Stimulated activated CD4-positive, alpha-beta T cell treated with anti-CD3 and anti-CD28 coated beads, Interleukin-4, amount 100 ng/mL, for 48 hours (primary cell): ENCODE measurements around the gene ZNF598.

ENCODE experiments used
- DNase-seq, 2 donors: peaks; one replicate each; pipeline ENCODE4 v3.0.0-alpha.2; 2020; ENCODE audit warnings: low read depth in 2 of 2

Gene ZNF598

GRCh38 chr16:2009791-2010510, at the start of gene ZNF598:
TSS of gene ZNF598 (minus strand) at chr16:2009821.
- DNase-seq, result peak; percentile 72 to 73

DNA sequence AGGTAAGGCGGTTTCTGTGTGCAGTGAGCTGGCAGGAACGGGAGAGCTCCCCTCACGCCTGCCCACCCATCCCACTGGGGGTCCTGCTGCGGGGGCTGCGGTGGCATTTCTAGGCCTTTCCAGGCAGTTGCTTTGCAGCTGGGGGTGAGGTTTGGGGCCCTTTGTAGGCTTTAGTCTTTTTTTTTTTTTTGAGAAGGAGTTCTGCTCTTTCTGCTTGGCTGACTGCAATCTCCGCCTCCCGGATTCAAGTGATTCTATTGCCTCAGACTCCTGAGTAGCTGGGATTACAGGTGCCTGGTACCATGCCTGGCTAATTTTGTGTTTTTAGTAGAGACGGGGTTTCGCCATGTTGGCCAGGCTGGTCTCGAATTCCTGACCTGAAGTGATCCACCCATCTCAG, 49.3 kb upstream of the ZNF598 start:
- DNase-seq, result no peak

DNA sequence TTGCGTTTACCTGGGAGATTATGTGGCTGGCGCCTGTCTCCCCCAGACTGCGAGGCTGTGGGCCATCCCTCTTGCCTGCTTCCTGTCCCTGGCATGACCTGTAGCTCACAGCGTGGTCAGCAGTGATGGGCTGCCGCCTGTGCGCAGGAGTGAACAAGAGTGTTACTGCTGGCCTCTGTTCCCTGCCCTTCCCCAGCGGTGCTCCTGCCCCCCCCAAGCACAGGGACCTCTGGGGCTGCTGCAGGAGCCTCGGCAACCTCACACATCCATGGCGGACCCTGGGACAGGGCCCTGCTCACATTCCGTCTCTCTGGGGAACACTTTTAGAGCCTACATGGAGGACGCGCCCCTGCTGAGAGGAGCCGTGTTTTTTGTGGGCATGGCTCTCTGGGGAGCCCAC, 48.8 kb upstream of the ZNF598 start:
- no peak for DNase-seq

DNA sequence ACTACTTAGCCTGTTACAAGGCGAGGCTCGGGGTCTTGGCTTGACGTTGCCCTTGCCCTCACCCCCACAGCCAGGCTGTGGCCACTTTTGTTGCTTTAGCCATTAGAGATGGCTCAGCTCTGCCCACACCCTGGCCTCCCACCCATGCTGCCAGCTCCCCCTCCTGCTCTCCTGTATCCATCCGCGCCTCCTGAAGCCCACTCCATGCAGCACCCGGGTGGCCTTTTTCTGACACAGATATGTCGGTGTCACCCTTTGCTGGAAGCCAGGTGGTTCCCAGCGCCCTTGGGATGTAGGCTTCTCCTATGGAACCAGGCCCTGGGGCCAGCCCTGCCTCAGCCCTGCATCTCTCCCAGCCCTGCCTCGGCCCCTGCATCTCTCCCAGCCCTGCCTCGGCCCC, 47.8 kb upstream of the ZNF598 start:
- no peak for DNase-seq

DNA sequence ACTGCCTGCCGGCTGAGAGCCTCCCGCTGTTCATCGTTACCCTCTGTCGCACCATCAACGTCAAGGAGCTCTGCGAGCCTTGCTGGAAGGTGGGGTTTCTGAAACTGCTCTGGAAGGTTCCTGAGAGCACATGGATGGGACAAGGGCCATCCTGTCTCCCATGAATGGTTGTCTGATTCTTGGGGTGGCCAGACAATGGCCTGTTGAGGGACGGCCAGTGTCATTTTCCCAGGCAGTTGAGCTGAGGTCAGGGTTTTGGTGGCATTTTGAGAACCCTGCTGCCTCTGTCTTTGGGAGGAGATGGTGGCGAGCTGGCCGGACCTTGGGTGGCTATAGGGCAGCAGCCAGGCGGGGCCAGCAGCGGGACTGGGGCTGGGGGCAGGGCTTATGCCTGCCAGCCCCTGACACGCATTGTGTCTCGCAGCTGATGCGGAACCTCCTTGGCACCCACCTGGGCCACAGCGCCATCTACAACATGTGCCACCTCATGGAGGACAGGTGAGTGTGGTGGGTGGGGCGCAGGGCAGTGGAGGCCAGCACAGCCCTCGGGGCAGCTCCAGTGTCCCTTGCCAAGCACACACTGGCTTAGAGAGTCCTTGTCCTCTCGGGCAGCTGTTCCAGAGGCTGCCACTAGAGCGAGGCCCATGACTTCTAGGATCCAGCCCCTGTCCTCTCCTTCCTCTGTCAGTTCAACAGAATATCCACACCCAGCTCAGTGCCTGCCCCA, 47.2 kb upstream of the ZNF598 start:
- DNase-seq, result no peak

GRCh38 chr16:2056077-2056476, 46.5 kb upstream of the ZNF598 start:
- DNase-seq, result no peak

GRCh38 chr16:2054543-2055245, 45.1 kb upstream of the ZNF598 start:
- no peak for DNase-seq

- no peak for DNase-seq
Observed at GRCh38 chr16:2053897-2054296, 44.3 kb upstream of the ZNF598 start.

DNA sequence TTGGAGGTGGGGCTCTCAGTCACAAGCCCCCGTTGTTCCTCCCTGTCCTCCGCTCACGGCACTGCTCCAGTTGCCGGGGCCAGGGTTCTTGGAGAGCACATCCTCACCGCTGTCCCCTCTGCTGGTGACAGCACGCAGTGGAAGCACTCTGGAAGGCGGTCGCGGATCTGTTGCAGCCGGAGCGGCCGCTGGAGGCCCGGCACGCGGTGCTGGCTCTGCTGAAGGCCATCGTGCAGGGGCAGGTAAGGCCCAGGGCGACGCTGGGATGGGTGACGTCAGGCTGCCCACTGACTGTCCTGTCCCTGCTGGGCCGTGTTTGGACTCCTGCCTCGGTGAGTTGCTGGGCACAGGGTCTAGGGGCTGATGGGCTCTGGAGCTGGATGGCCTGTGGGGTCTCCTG, 43.6 kb upstream of the ZNF598 start:
- DNase-seq, result no peak

DNA sequence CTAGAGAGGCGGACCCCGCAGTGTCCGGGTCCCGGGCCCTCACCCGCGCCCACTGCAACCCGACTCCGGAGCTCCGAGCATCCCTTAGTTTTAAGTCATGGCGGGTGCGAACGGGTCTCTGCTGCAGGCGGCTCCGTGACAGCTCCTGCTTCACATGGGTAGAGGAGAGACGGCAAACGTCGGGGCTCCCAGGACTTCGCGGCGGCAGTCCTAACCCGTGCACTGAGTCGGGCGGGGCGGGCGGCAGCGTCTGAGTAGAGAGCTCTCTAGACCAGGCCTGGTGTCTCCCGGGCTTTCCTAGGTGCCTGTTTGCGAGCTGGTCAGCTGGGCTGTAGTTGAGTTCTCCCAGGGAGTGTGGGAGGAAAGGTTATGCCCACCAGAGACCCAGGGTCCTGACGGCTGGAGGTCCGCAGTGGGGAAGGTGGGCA, 38.5 kb upstream of the ZNF598 start:
- no peak for DNase-seq

DNA sequence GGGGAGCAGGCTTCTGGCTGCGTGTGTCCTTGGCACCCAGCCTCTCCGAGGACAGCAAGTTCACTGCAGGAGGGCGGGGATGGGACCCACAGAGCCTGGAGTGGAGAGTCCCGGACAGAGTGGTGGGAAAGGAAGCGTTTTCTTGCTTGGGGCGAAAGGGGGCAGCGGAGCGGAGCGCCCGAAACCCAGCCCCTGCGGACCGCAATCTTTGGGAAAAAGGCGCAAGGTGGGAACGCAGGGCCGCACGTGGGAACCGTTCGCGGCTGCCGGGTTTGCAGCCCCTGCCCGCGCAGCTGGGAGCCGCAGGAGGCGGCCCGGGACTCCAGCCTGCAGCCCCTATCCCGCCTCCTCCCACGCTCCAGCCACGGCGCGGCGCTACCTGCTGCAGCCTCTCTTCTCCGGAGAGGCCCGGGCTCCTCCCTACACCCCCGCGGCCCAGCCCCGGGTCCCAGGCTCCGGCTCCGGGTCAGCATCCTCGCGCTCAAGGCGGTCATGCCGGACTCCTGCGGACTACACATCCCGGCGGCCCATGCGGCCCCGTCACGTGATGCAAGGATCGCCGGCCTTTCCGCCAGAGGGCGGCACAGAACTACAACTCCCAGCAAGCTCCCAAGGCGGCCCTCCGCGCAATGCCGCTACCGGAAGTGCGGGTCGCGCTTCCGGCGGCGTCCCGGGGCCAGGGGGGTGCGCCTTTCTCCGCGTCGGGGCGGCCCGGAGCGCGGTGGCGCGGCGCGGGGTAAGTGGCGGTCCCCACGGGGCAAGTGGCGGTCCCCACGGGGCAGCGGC, 37.9 kb upstream of the ZNF598 start, which contains the start of the genes NTHL1 and TSC2:
Gene NTHL1 (minus strand): TSS at position 505 of the 786 bp plus-strand sequence. CDS start 11 bp downstream, at position 494.
Gene TSC2 (plus strand): TSS at position 656 of the 786 bp plus-strand sequence. CDS start 631 bp downstream, outside the sequence.
- peak; percentile 90 to 91 for DNase-seq

GRCh38 chr16:2046893-2047329, 37.3 kb upstream of the ZNF598 start:
- DNase-seq, result no peak

GRCh38 chr16:2045965-2046892, 36.6 kb upstream of the ZNF598 start:
- no peak for DNase-seq

GRCh38 chr16:2044541-2044940, 34.9 kb upstream of the ZNF598 start:
- DNase-seq, result no peak

GRCh38 chr16:2043667-2044451, 34.2 kb upstream of the ZNF598 start:
- DNase-seq, result no peak

DNA sequence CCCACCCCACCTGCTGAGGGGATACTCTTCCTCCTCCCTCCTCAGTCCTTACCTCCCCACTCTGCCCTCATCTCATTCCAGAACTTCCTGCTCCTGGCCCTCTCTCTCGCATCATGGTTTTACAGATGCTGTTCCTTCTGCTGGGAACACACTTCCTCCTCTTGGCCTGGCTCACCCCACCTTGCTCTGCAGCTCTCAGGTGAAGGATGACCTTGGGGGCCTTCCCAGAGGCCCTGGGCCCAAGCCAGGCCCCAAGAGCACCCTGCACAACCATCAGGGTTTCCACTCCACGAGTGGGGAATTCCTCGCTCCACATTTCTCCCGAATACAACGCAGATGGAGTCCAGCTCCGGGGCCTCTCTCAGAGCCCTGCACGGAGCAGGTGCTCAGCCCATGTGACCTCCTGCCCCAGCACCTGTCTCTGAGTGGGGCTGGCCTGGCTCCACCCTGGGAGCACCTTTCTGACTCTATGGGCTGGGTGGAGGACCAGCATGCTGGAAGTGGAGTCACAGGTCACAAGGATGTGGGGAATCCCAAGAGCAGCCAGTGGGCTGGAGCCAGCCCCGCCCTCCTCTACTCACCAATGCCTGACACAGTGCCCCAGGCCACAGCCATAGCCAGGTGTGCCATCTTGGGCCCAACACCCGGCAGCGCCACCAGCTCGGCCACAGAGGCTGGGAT, 33.5 kb upstream of the ZNF598 start:
- no peak for DNase-seq

DNA sequence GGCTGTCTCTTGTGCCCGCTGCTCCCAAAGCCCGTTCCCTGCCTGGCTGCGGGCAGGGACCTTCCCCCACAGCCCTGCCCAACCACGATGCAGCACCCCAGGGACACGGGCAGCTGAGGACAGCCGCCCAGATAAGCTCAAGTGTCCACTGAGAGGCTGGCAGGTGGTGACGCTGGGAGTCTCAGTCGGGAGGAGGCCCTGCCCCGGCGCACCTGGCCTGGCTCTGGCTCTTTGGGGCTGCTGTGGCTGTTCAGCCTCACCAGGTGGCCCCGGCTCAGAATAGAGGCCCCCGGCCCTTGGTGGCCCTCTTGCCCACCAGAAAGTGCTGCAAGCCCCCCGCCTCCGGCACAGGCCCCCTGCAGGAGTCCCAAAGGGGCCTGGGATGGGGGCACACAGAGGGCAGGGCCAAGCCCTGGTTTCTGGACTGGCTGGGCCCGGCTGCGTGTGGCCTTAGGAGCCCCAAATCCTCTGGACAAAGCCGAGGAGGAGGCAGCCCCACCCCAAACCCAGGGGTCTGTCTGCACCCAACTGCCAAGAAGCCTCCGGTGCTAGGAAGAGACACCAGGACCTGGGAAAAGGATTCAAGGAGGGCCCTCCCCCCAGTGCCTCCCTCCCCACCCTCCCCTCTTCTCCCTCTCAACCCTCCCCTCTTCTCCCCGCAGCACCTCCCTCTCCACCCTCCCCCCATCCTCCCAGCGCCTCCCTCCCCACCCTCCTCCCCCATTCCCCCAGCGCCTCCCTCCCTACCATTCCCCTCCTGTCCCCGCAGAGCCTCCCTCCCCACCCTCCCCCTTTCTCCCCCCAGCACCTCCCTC, 32.8 kb upstream of the ZNF598 start:
- no peak for DNase-seq
